Stimulated activated CD8-positive, alpha-beta memory T cell treated with anti-CD3 and anti-CD28 coated beads, Interleukin-12 subunit alpha, Interleukin-12 subunit beta, amount 100 ng/mL, for 4 hours (primary cell): Measurements from ENCODE around the gene SYNPO.

Experiments used
- DNase-seq: peaks from one replicate; pipeline ENCODE4 v3.0.0-alpha.2; 2020; ENCODE audit warnings: low read depth

Gene SYNPO

GRCh38 chr5:150607105-150607504 lies 33.4 kb upstream of the SYNPO start:
- no peak for DNase-seq

- DNase-seq = no peak
These were observed 32.5 kb upstream of the SYNPO start for GRCh38 chr5:150607991-150608390.

- no peak for DNase-seq
These were observed 31.5 kb upstream of the SYNPO start for GRCh38 chr5:150608991-150609390.

- no peak for DNase-seq
These were observed 30.4 kb upstream of the SYNPO start for GRCh38 chr5:150609843-150610584.

GRCh38 chr5:150611026-150611425 lies 29.4 kb upstream of the SYNPO start:
- DNase-seq = no peak

GRCh38 chr5:150612405-150612804 lies 28.1 kb upstream of the SYNPO start:
- no peak for DNase-seq

- DNase-seq = no peak
These were observed 27.4 kb upstream of the SYNPO start for GRCh38 chr5:150612905-150613670.

GRCh38 chr5:150613991-150614660 lies 26.3 kb upstream of the SYNPO start:
- DNase-seq = no peak

- DNase-seq = no peak
These were observed 25.8 kb upstream of the SYNPO start for GRCh38 chr5:150614661-150615060.

GRCh38 chr5:150615141-150615699 lies 25.2 kb upstream of the SYNPO start:
- DNase-seq = no peak

GRCh38 chr5:150616024-150616470 lies 24.4 kb upstream of the SYNPO start:
- no peak for DNase-seq

- DNase-seq = no peak
These were observed 24.0 kb upstream of the SYNPO start for GRCh38 chr5:150616506-150616905.

- DNase-seq = no peak
These were observed 22.3 kb upstream of the SYNPO start for GRCh38 chr5:150618163-150618562.

GRCh38 chr5:150618588-150619281 lies 21.7 kb upstream of the SYNPO start:
- no peak for DNase-seq

- no peak for DNase-seq
These were observed 20.9 kb upstream of the SYNPO start for GRCh38 chr5:150619359-150620230.

- no peak for DNase-seq
These were observed 19.2 kb upstream of the SYNPO start for GRCh38 chr5:150621301-150621700.

- DNase-seq = no peak
These were observed 18.3 kb upstream of the SYNPO start for GRCh38 chr5:150622157-150622556.

- no peak for DNase-seq
These were observed 17.1 kb upstream of the SYNPO start for GRCh38 chr5:150623152-150623877.

- no peak for DNase-seq
These were observed 16.6 kb upstream of the SYNPO start for GRCh38 chr5:150623878-150624216.
